AG04450 (cell line): Measurements from ENCODE around the gene CXCR4. TPM values are rescaled to one million over a fixed set of nuclear protein-coding genes. Genes with fewer than 3 reads are reported as not detected.

ENCODE experiments used
- CTCF ChIA-PET: fragments of 300-600, 350-600 bp; formaldehyde crosslinking; extraction: SDS; loops from one replicate; lab custom pipeline; 2022; ENCODE audit warnings: antibody characterized with exemption, inconsistent platforms; lab: Charles Lee
- POLR2A ChIA-PET: fragments of 350-600 bp; formaldehyde crosslinking; extraction: SDS; loops from one replicate; lab custom pipeline; 2021; ENCODE audit warnings: antibody characterized with exemption, inconsistent platforms; lab: Yijun Ruan, JAX
- DNase-seq: peaks from one replicate; pipeline ENCODE4 v3.0.0-alpha.2; 2011; ENCODE audit warnings: low read depth, low spot score
- H3K27ac ChIP-seq: one replicate; pipeline ENCODE4 v1.5.1; 2012; ENCODE audit warnings: low read depth, low read length, control low read depth
- H3K27me3 ChIP-seq: one replicate; pipeline ENCODE4 v1.6.0; 2012; ENCODE audit warnings: low read length; ENCODE audit not compliant: control insufficient read depth, insufficient read depth
- H3K4me3 ChIP-seq: 2 replicates; pipeline ENCODE4 v1.5.1; 2011; ENCODE audit warnings: mild to moderate bottlenecking, low read depth, low read length, control low read depth
- H3K9me3 ChIP-seq: 2 replicates; pipeline ENCODE4 v1.5.1; 2012; ENCODE audit warnings: low read length; ENCODE audit not compliant: control insufficient read depth, insufficient read depth
- polyA plus RNA-seq: library from polyadenylated mRNA; depleted of rRNA; stranded (reverse); fragments of >200 nt; gene quantifications from 2 replicates; pipeline ENCODE4 v1.2.3, GENCODE V29; 2011
- TF ChIP-seq, protein P1 (sequence below): IDR thresholded peaks from 2 replicates; pipeline ENCODE4 v1.5.1; 2011; ENCODE audit warnings: low read depth, low read length, control low read depth, inconsistent platforms

Gene CXCR4
- polyA plus RNA-seq, 1 experiment, result not detected

DNA sequence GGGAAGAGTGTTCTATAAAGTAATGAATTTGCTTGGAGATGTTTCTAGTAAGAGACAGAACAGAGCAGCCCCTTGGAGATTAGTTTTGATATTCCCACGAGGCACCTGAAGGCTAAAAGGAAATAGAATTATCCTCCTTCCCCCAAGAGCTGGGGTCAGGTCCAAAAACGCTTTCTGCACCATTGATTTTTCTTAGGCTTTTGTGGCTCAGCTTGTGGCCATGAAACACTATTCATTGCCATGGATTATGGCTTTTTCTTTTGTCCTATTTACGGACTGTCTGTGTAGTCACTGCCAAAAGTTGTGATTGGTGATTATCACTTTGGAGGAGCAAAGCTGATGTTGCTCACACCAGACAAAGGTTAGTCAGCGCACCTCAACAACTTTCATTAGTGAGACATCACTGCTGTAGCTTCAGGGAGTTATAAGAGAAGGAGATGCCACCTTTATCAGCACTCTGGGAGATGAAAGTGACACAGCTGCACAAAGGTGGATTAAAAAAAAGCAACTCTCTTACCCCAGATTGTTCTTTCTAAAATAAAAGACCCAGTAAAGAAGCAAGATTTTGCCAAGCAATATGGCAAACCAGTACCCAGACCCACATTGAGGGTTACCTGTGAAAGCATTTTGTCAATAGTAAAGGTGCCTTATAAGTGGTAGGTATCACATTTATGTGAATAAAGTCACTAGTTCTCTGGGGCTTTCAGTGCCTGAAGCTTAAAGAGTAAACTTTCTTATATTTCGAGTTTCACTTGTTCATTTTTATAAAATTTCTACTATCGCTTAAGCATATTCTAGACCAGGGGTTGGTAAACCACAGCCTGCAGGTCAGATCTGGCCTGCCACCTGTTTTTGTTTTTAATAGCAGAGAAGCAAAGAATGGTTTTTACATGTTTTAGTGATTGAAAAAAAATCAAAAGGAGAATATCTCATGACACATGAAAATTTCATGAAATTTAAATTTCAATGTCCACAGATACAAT, 10.6 kb downstream of the CXCR4 start:
- TF ChIP-seq, protein P1, sequence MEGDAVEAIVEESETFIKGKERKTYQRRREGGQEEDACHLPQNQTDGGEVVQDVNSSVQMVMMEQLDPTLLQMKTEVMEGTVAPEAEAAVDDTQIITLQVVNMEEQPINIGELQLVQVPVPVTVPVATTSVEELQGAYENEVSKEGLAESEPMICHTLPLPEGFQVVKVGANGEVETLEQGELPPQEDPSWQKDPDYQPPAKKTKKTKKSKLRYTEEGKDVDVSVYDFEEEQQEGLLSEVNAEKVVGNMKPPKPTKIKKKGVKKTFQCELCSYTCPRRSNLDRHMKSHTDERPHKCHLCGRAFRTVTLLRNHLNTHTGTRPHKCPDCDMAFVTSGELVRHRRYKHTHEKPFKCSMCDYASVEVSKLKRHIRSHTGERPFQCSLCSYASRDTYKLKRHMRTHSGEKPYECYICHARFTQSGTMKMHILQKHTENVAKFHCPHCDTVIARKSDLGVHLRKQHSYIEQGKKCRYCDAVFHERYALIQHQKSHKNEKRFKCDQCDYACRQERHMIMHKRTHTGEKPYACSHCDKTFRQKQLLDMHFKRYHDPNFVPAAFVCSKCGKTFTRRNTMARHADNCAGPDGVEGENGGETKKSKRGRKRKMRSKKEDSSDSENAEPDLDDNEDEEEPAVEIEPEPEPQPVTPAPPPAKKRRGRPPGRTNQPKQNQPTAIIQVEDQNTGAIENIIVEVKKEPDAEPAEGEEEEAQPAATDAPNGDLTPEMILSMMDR, result no peak
- no peak overlapping the region for H3K4me3 ChIP-seq
- ChIA-PET POLR2A (no interaction called here), CTCF (interaction anchor here (1.9 kb wide), 1 partner anchor 194 kb away, joined by 4 read pairs; no protein-coding TSS in a partner anchor)
- no peaks in the 10 kb centered on the region for H3K9me3 ChIP-seq
- peaks cover 2% of the 10 kb centered on the region for H3K27me3 ChIP-seq
- no peak for DNase-seq
- H3K27ac ChIP-seq, result no peak overlapping the region

DNA sequence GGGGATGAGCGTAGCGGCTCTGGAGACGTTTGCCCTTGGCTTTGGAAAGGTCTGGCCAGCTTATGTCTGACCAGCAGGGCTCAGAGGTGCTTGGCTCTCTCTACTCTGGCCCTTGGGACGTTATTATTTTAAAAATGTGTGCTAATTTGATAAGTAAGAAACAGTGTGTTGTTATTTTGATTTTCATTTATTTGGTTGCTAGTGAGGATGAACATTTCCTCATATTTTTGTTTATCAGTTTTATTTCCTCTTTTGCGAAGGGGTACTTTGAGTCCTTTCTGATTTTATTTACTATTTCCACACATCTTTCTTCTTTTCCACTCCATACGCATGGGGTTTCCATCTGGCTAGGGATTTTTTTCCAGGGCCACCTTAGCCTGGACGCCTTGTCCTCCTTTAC, 11.4 kb downstream of the CXCR4 start:
- ChIA-PET POLR2A (no interaction called here), CTCF (no interaction called here)
- Histone ChIP-seq H3K9me3 (no peaks in the 10 kb centered on the region), H3K4me3 (no peak overlapping the region), H3K27ac (no peak overlapping the region), H3K27me3 (peaks cover 2% of the 10 kb centered on the region)
- TF ChIP-seq, protein P1, result no peak
- no peak for DNase-seq

GRCh38 chr2:136104977-136105376, 13.0 kb downstream of the CXCR4 start:
- H3K4me3 ChIP-seq, result no peak overlapping the region
- TF ChIP-seq, protein P1, result no peak
- ChIA-PET POLR2A (no interaction called here), CTCF (no interaction called here)
- no peak overlapping the region for H3K27ac ChIP-seq
- DNase-seq, result no peak
- peaks cover 2% of the 10 kb centered on the region for H3K27me3 ChIP-seq
- H3K9me3 ChIP-seq, result no peaks in the 10 kb centered on the region

GRCh38 chr2:136101042-136101441, 16.9 kb downstream of the CXCR4 start:
- Histone ChIP-seq H3K27ac (no peak overlapping the region), H3K9me3 (no peaks in the 10 kb centered on the region), H3K4me3 (no peak overlapping the region), H3K27me3 (no peaks in the 10 kb centered on the region)
- DNase-seq, result no peak
- ChIA-PET POLR2A (no interaction called here), CTCF (no interaction called here)
- TF ChIP-seq, protein P1, result no peak

DNA sequence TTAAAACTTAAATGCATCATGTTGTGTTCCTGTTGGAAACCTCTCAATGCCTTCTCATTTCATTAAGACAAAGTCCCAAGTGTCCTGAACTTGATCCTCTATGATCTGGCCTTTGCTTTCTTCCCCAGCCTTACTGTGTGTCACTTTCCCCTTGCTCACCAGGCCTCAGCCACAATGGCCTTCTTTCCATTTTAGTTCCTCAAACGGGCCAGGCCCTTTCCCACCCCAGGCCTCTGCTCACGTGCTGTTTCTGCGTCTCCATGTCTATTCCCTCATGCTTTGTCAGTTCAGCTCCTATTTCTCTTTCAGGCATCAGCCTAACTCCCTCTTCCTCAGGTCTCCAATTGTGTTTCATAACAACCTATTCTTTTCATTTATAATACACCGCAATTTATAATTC, 19.5 kb downstream of the CXCR4 start:
- H3K27ac ChIP-seq, result no peak overlapping the region
- ChIA-PET POLR2A (no interaction called here), CTCF (no interaction called here)
- peaks cover 3% of the 10 kb centered on the region for H3K27me3 ChIP-seq
- DNase-seq, result no peak
- TF ChIP-seq, protein P1, result no peak
- H3K9me3 ChIP-seq, result no peaks in the 10 kb centered on the region
- H3K4me3 ChIP-seq, result no peak overlapping the region
